ENCODE results near the gene TNS1.

DNA sequence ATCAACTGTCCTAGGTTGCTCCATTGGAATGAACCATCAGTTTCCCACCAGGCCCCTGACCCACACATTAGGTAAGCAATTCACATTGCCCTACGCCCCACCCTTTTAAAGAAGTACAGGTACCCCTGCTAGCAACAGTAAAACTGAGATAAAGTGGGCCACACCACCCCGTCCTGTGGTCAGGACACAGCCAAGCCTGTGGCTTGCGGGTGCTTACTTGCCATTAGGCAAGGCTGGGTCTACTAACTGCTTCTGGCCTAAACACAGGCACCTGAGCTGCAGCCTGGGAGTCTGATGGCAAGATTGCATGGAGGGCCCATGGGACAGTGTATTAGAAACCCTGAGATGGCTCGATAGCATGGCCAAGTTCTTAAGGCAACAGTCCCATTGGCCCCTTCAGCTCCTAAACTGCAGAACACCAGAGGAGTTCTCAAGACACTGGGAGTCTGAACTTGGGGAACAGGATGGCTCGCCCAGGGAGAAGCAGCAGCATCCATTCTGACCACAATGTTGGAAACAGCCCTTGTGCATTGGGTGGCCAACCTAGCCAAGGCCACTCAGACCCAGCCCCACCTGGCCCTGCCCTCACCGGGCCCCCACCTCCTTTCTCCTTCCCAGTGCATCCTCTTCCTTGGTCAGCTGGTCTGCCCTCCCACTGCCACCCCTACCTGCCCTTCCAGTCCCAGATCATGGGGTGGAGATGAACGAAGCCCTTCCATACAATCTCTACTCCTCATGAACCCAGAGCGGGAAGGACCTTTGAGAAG lies 177.1 kb downstream of the TNS1 start:
- TF ChIP-seq, protein P1, sequence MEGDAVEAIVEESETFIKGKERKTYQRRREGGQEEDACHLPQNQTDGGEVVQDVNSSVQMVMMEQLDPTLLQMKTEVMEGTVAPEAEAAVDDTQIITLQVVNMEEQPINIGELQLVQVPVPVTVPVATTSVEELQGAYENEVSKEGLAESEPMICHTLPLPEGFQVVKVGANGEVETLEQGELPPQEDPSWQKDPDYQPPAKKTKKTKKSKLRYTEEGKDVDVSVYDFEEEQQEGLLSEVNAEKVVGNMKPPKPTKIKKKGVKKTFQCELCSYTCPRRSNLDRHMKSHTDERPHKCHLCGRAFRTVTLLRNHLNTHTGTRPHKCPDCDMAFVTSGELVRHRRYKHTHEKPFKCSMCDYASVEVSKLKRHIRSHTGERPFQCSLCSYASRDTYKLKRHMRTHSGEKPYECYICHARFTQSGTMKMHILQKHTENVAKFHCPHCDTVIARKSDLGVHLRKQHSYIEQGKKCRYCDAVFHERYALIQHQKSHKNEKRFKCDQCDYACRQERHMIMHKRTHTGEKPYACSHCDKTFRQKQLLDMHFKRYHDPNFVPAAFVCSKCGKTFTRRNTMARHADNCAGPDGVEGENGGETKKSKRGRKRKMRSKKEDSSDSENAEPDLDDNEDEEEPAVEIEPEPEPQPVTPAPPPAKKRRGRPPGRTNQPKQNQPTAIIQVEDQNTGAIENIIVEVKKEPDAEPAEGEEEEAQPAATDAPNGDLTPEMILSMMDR (IDR thresholded peaks at IDR 0.05) = no peak
- no peak for TF ChIP-seq EZH2 (IDR thresholded peaks at IDR 0.05; ENCODE audit: borderline replicate concordance, insufficient read depth, low read depth, low read length, poor library complexity, severe bottlenecking)

Measured in B cell (primary cell).